IPS-18c (cell line): ENCODE measurements around the gene CRACDL.

Source experiments
- H3K4me3 ChIP-seq: 2 replicates; pipeline ENCODE4 v1.7.0; 2013; ENCODE audit warnings: low read depth, mild to moderate bottlenecking, low read length, moderate library complexity; ENCODE audit not compliant: insufficient read depth
- H3K9me3 ChIP-seq: one replicate; pipeline ENCODE4 v1.6.1; 2013; ENCODE audit warnings: mild to moderate bottlenecking, low read length, moderate library complexity; ENCODE audit not compliant: control insufficient read depth, insufficient read depth

CRACDL gene, protein sequence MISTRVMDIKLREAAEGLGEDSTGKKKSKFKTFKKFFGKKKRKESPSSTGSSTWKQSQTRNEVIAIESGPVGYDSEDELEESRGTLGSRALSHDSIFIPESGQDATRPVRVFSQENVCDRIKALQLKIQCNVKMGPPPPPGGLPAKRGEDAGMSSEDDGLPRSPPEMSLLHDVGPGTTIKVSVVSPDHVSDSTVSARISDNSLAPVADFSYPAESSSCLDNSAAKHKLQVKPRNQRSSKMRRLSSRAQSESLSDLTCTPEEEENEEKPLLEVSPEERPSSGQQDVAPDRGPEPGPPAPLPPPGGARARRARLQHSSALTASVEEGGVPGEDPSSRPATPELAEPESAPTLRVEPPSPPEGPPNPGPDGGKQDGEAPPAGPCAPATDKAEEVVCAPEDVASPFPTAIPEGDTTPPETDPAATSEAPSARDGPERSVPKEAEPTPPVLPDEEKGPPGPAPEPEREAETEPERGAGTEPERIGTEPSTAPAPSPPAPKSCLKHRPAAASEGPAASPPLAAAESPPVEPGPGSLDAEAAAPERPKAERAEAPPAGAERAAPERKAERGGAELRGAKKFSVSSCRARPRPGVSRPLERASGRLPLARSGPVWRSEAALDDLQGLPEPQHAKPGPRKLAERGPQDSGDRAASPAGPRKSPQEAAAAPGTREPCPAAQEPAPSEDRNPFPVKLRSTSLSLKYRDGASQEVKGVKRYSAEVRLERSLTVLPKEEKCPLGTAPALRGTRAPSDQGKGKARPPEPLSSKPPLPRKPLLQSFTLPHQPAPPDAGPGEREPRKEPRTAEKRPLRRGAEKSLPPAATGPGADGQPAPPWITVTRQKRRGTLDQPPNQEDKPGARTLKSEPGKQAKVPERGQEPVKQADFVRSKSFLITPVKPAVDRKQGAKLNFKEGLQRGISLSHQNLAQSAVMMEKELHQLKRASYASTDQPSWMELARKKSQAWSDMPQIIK

DNA sequence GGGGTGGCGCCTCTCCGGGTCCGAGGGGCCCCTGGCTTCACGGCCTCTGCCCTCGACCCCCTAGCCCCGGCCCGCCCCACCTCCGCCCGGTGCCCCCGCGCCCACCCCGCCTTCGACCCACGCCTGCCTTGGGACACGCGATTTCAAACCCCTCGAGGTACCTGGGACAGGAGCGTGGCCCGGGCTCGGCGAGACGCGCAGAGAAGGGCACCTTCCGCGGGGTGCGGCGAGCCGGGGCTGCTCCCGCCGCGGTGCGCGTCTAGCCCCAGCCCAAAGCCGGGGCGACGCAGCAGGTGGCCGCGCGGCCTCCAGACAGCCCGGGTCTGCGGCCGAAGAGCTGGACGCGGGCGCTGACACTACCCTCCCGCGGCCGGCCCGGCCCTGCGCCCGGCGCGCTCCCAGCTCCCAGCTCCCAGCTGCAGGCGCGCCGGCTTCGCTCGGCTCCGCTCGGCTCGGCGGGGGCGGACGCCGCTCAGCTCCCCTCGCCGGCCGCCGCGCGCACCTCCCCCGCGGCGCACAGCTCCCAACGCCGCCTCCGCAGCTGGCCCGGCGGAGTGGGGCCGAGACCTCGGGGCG lies at the start of gene CRACDL:
Gene CRACDL, minus strand, starts transcription at position 449 of the 576 bp plus-strand sequence. CDS start 89,425 bp downstream, outside the sequence.
- H3K4me3 ChIP-seq = peak within 1 kb of the TSS; percentile 46
- no peaks in the 10 kb centered on the region for H3K9me3 ChIP-seq

- H3K4me3 ChIP-seq = no peak overlapping the region
- peaks cover 2% of the 10 kb centered on the region for H3K9me3 ChIP-seq
Measured at GRCh38 chr2:98975611-98976010, 39.6 kb upstream of the CRACDL start.

GRCh38 chr2:98972582-98973167 lies 36.6 kb upstream of the CRACDL start:
- Histone ChIP-seq H3K4me3 (no peak overlapping the region), H3K9me3 (peaks cover 2% of the 10 kb centered on the region)

DNA sequence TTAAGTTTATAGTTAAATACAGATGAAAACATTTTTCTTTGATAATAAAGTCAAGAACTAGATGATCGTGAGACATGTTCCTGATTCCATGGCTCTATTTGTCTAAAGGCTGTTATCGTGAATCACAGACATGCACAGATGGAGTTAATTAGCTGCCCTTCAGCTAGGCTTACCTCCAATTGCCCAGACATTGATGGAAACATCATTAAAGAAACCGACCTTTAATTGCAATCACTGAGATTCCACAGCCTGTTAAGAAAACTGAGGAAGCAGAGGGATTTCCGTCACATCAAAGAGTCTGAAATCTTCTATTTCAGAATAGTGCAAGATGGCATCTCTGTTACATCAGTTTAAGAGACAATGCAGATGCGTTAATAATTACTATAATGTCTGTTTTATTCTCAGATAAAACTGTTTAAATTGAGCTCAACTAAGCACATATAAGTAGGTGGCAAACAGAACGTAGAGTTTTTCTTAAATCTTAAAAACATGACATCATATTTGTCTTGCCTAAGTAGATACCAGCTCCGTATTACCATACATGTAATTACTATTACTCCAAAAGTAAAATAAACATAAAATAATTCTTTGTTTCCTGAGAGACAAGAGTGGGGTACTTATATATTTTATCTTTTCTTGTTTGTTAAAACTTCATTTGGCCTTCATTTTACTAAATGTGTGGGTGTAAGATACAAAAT lies 23.9 kb upstream of the CRACDL start:
- Histone ChIP-seq H3K4me3 (no peak overlapping the region), H3K9me3 (no peaks in the 10 kb centered on the region)

DNA sequence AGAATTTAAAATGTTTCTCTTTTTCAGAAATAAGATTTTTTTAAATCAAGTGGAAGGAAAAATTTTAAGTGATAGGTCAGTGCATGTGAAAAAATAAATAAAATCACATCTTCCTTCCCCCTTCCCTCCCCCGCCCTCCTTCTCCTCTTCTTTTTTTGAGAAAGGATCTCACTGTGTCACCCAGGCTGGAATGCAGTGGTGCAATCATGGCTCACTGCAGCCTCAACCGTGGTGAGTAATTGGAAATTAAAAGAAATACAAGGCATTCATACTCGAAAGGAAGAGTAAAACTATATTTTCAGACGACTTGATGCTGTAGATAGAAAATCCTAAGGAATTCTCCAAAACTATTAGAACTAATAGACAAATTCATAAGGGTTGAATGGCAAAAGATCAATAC lies 16.9 kb upstream of the CRACDL start:
- H3K4me3 ChIP-seq = no peak overlapping the region
- H3K9me3 ChIP-seq = no peaks in the 10 kb centered on the region

DNA sequence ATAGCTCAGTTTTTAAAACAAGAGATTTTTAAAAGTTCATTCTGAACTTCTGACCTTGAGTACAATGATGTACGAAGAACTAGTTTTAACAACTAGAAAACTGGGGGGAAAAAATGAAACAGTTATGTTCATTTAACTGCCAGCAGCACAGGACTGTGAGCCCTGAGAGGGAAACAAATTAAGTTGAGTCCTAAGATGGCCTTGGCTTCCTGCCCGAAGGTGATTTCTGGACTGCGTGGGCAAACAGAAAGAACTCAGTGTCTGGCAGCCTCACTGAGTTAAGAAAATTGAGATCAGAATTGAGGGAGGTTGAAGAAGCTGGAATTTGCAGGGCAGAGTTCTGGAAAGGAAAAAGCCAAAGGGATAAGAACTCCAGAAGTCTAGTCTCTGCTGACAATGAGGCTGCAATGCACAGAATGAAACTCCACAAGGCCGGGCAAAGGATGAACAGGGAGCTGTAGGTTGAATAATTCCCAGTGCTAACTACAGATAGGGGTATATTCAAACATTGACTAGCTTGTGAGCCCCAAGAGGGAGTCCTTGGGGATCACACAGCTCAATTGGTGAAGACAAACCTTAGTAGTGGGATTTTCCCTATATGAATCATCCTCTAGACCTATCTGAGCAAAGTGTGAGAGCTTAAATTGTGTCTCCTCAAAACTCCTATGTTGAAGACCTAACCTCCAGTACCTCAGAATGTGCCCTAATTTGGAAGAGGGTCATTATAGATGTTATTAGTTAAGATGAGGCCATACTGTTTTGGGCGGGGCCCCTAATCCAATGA lies 13.1 kb upstream of the CRACDL start:
- H3K9me3 ChIP-seq = no peaks in the 10 kb centered on the region
- H3K4me3 ChIP-seq = no peak overlapping the region

DNA sequence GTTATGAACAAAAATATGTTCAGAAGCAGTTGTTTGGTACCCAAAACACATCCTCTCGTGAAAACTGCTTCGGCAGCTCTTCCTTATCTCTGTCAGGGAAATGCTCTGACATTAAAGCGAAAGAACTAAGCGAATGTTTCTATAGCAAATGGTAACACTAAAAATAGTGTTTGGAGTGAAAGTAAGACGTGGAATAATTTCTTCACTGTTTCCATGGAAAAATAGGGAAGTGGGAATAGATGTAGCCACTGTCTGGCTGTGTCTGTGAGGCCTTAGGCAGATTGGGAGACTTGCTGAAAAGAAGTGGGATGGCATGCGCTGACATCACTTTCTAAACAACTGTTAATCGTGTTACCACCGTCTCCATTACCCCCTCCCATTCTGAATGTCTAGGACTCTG lies 11.5 kb upstream of the CRACDL start:
- no peaks in the 10 kb centered on the region for H3K9me3 ChIP-seq

DNA sequence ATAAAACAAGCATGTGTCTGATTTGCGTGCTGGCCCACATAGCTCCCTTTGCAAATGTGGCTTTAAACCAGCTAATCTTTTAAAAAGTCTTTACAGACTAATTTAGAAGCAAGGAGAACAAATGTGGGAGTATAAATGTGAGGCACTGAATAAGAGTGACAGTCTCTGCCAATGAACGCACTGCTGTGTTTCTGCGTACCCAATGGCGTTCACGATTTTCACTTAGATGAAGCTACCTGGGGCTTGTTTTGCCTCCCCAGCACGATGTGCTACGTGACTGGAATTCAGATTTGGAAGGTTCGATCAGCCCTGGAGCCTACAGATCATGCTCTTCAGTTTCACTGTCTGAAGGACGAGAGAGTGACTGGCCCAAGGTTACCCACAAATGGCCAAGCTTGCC lies 10.8 kb upstream of the CRACDL start:
- H3K4me3 ChIP-seq = no peak overlapping the region
- H3K9me3 ChIP-seq = no peaks in the 10 kb centered on the region

More for the DNA sequence above, 11.5 kb upstream of the CRACDL start:
- no peak overlapping the region for H3K4me3 ChIP-seq

DNA sequence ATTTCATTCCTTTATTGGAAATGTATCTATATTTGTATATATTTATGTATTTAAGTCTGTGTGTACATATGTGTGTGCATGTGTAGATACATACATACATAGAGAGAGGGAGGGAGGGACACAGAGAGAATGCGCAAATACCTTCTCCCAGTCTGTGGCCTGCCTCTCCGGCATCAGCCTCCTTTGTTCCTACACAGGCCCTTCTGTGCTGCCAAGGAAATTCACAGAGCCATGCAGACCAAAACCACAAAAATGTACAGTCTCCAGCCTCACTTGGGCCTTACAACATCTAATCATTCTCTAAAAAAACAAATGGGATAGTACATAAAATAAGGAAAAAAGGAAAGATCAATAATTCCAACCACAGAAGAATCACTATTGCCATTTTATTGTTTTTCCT lies 8.8 kb upstream of the CRACDL start:
- Histone ChIP-seq H3K9me3 (no peaks in the 10 kb centered on the region), H3K4me3 (no peak overlapping the region)

DNA sequence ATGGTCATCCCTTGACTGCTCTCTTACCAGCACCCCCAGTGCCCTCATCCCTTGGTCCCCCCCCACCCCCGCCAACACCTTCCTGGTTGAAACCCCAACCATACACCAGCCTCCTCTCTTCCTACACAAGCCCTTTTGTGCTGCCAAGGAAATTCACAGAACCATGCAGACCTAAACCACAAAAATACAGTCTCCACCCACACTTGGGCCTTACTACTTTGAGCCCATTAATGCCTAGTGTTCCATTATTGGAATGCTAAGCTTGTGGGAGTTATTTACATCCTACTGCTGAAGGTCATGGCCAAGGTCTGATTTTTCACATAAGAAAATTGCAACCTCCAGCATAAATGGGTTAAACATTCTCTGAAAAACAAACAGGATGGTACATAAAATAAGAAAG lies 4.1 kb upstream of the CRACDL start:
- Histone ChIP-seq H3K9me3 (no peaks in the 10 kb centered on the region), H3K4me3 (no peak overlapping the region)

- Histone ChIP-seq H3K9me3 (no peaks in the 10 kb centered on the region), H3K4me3 (no peak overlapping the region)
Measured at GRCh38 chr2:98937906-98938305, 1.9 kb upstream of the CRACDL start.

- no peaks in the 10 kb centered on the region for H3K9me3 ChIP-seq
- peak overlapping the region; percentile 46 for H3K4me3 ChIP-seq
Measured at GRCh38 chr2:98936353-98937351, 627 bp upstream of the CRACDL start.

- H3K9me3 ChIP-seq = no peaks in the 10 kb centered on the region
- H3K4me3 ChIP-seq = peak overlapping the region; percentile 43; the same call in 1 of the 2 replicates
Measured at GRCh38 chr2:98935111-98935770, 784 bp downstream of the CRACDL start.

- no peaks in the 10 kb centered on the region for H3K9me3 ChIP-seq
Measured at GRCh38 chr2:98932778-98933343, 3.2 kb downstream of the CRACDL start.

More at GRCh38 chr2:98932778-98933343, 3.2 kb downstream of the CRACDL start:
- H3K4me3 ChIP-seq = no peak overlapping the region
